GM12865 (cell line): ENCODE data around the gene PLEKHG2.

Source experiments
- DNase-seq: peaks from one replicate; pipeline ENCODE4 v3.0.0; 2010; ENCODE audit warnings: low read depth
- H3K4me3 ChIP-seq: 2 replicates; pipeline ENCODE4 v1.5.1; 2011; ENCODE audit warnings: mild to moderate bottlenecking, low read depth, low read length, control low read depth
- TF ChIP-seq, protein P1 (sequence below): IDR thresholded peaks from 2 replicates; pipeline ENCODE4 v1.5.1; 2011; ENCODE audit warnings: low read length, control low read depth, low read depth, inconsistent platforms; ENCODE audit not compliant: insufficient read depth; ENCODE audit errors: missing control alignments

Gene PLEKHG2

DNA sequence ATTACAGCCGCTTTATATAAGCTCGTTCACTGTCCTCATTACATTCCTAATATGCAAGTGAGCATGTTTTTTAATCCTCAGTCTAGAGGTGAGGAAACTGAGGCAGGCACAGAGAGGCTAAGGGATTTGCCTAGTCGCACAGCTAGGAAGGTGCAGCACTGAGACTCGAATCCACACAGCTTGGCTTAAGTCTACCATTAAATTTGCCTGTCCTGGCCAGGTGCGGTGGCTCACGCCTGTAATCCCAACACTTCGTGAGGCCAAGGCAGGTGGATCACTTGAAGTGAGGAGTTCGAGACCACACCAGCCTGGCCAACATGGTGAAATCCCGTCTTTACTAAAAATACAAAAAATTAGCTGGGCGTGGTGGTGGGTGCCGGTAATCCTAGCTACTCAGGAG, 15.2 kb downstream of the PLEKHG2 start:
- no peak for DNase-seq
- TF ChIP-seq, protein P1, sequence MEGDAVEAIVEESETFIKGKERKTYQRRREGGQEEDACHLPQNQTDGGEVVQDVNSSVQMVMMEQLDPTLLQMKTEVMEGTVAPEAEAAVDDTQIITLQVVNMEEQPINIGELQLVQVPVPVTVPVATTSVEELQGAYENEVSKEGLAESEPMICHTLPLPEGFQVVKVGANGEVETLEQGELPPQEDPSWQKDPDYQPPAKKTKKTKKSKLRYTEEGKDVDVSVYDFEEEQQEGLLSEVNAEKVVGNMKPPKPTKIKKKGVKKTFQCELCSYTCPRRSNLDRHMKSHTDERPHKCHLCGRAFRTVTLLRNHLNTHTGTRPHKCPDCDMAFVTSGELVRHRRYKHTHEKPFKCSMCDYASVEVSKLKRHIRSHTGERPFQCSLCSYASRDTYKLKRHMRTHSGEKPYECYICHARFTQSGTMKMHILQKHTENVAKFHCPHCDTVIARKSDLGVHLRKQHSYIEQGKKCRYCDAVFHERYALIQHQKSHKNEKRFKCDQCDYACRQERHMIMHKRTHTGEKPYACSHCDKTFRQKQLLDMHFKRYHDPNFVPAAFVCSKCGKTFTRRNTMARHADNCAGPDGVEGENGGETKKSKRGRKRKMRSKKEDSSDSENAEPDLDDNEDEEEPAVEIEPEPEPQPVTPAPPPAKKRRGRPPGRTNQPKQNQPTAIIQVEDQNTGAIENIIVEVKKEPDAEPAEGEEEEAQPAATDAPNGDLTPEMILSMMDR, result no peak
- no peak overlapping the region for H3K4me3 ChIP-seq

DNA sequence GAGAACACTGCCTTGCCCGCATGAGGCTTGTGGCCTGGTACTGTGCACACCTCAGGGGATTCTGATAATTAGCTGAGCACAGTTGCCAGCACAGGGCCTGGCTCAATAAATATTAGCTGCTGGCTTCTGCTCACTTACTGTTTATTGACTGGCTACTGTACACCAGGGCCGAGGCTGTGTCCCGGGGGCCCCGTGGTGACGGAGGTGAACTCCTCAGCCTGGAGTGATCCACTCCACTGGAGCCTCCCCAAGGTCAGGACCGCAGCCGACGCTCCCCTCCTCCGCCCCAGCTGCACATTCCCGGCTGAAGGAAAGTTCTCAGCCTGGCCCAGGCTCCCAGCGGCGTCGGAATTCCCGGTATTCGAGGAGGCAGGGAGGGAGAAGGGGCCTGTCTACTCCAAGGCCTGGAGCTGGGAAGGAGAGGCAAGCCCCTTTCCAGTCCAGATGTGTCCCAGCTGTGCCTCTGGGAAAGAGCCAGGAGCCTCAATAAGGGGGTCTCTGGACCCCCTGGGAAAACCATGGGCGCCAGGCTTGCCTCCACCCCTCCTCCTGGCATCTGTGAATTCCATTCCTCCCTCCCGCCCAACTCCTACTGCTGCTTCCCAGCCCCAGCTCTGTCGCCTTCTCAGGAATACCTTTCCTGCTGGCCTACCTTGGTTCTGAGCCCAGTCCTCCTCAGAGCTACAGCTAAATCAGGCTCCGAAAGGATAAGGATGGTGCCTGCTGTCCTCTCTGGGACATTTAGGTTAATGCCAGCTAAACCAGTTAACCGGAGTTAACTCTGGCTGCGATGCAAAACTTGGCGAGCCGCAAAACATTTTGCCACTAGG, 16.0 kb downstream of the PLEKHG2 start:
- no peak for DNase-seq
- TF ChIP-seq, protein P1, result no peak
- no peak overlapping the region for H3K4me3 ChIP-seq

DNA sequence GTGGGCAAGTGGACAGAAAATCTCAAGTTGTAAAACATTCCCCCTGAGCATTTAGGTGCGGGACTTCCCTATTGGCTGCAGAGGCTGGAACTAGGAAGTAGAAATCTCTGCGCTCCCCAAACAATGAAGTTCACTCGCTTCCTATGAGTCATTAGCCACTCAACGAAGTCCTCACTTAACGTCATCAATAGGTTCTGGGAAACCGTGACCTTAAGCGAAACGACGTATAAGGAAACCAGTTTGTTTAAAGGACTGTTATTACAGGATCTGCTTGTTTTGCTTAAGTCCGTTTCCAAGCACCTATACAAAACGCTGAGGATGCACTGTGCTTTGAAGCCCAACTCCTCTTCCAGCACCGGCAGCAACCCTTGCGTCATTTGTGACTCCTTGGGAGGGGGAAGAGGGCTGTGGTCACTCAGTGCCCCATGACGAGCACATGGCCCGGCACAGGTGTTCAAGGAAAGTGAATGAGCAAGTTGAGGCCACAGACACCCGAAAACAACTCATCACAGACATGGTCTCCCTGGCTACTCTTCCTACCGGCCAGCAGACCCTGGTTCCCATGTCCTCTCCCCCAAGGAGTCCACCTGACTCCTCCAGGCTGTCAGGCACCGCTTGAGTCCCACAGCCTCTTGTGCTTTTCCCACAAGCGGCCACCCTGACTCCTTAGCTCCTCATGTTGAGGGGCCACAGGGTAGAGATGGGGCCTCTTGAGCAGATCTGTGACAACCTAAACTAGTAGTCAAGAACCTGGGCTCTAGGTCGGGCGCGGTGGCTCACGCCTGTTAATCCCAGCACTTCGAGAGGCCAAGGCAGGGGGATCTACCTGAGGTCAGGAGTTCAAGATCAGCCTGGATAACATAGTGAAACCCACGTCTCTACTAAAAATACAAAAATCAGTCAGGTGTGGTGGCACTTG, 18.5 kb downstream of the PLEKHG2 start:
- DNase-seq, result peak; percentile 86
- peak overlapping the region; percentile 9 for H3K4me3 ChIP-seq
- TF ChIP-seq, protein P1, result no peak

DNA sequence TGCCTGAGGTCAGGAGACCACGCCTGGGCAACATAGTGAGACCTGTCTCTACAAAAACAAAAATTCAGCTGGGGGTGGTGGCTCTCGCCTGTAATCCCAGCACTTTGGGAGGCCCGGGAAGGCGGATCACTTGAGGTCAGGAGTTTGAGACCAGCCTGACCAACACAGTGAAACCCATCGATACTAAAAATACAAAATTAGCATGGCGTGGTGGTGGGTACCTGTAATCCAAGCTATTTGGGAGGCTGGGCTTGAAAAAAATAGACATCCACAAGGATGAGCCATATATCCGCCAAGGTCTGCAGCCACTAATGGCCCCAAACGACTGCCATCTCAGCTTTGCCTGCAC, 20.2 kb downstream of the PLEKHG2 start:
- no peak for DNase-seq
- no peak overlapping the region for H3K4me3 ChIP-seq
- TF ChIP-seq, protein P1, result no peak

DNA sequence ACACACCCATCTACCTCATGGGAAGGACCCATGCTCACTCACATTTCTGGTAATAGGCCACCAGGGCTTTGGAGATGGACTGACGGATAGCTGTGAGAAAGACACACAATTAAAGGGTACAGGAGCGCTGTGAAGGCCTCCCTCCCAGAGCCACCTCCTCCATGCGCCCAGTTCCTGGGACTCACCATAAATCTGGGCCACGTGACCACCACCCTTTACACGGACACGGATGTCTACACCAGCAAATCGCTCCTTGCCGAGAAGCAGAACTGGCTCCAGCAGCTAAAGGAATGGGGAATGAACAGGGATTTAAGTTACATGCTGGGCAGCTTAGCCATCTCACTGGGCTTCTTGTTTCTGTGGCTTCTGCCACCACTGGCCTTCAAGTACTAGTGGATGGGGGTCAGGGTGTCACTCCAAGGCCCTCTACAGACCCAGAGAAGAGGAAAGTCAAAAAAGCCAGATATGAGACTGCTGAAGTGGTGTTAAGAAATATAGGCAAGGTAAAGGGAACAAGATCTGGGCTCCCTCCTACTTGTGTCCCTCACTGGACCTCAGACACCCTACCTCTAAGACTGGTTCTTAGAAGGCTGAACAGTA, 21.1 kb downstream of the PLEKHG2 start:
- no peak for DNase-seq
- peak overlapping the region; percentile 95 for H3K4me3 ChIP-seq

More for the DNA sequence above, 21.1 kb downstream of the PLEKHG2 start:
- TF ChIP-seq, protein P1, result no peak
